Smooth muscle cell (in vitro differentiated cells): ENCODE data around the gene EXOC7. TPM values are rescaled to one million over a fixed set of nuclear protein-coding genes. Genes with fewer than 3 reads are reported as not detected.
"Not testable (repeated sequence)": the region's sequence is repeated elsewhere in the genome, so short reads cannot be mapped to it uniquely, and the experiment has no call there.

ENCODE experiments used
- DNase-seq: peaks from one replicate; lab custom pipeline; 2025; ENCODE audit not compliant: unreplicated experiment; lab: John Stamatoyannopoulos, UW
- H2AFZ ChIP-seq: fragments of 200-600 bp; sonication (generic); 2 replicates; pipeline ENCODE4 v1.6.0; 2016; ENCODE audit warnings: antibody characterized with exemption, low read depth, mild to moderate bottlenecking
- H3F3A ChIP-seq: fragments of 200-600 bp; sonication (generic); 2 replicates; pipeline ENCODE4 v1.6.0; 2017; ENCODE audit warnings: antibody characterized with exemption, low read depth
- H3K27ac ChIP-seq: fragments of 200-600 bp; sonication (generic); 2 replicates; pipeline ENCODE4 v1.5.1; 2016; ENCODE audit warnings: low read depth, mild to moderate bottlenecking
- H3K27me3 ChIP-seq: fragments of 200-600 bp; sonication (generic); 2 replicates; pipeline ENCODE4 v1.6.1; 2016; ENCODE audit warnings: low read depth, mild to moderate bottlenecking
- H3K36me3 ChIP-seq: fragments of 200-600 bp; sonication (generic); 2 replicates; pipeline ENCODE4 v1.5.1; 2016; ENCODE audit warnings: low read depth
- H3K4me1 ChIP-seq: fragments of 200-600 bp; sonication (generic); 2 replicates; pipeline ENCODE4 v1.5.1; 2016; ENCODE audit warnings: low read depth
- H3K4me2 ChIP-seq: fragments of 200-600 bp; sonication (generic); 2 replicates; pipeline ENCODE4 v1.6.0; 2016; ENCODE audit warnings: mild to moderate bottlenecking
- H3K4me3 ChIP-seq: fragments of 200-600 bp; sonication (generic); 2 replicates; pipeline ENCODE4 v1.5.1; 2016; ENCODE audit warnings: mild to moderate bottlenecking
- H3K79me2 ChIP-seq: fragments of 200-600 bp; sonication (generic); 2 replicates; pipeline ENCODE4 v1.6.0; 2016; ENCODE audit warnings: low read depth, mild to moderate bottlenecking
- H3K9ac ChIP-seq: fragments of 200-600 bp; sonication (generic); 2 replicates; pipeline ENCODE4 v1.6.0; 2016; ENCODE audit warnings: low read depth
- H3K9me3 ChIP-seq: fragments of 200-600 bp; sonication (generic); replicated peaks from 2 replicates; pipeline ENCODE4 v1.5.1; 2016; ENCODE audit warnings: low read depth
- H4K20me1 ChIP-seq: fragments of 200-600 bp; sonication (generic); 2 replicates; pipeline ENCODE4 v1.6.0; 2016; ENCODE audit warnings: low read depth
- WGBS: methylation state at CpG from one replicate; pipeline ENCODE4 v1.1.7; 2016; ENCODE audit warnings: low lambda C conversion rate; 5-methylcytosine and 5-hydroxymethylcytosine counted together
- polyA plus RNA-seq: library from polyadenylated mRNA; unstranded; fragments of >200 nt; fragmentation: Nextera tagmentation; extraction: Ambion mirVana; gene quantifications from 2 replicates; pipeline ENCODE4 v1.2.1, GENCODE V29; 2016
- total RNA-seq: library from RNA; depleted of rRNA; stranded (reverse); fragments of >200 nt; gene quantifications from 2 replicates; pipeline ENCODE4 v1.2.3, GENCODE V29; 2014
- TF ChIP-seq, protein P1 (sequence below): fragments of 200-600 bp; sonication (generic); IDR thresholded peaks from 2 replicates; pipeline ENCODE4 v1.5.1; 2017; ENCODE audit warnings: borderline replicate concordance, mild to moderate bottlenecking, antibody characterized with exemption; ENCODE audit not compliant: insufficient read depth, poor library complexity, severe bottlenecking

The EXOC7 gene
- total and polyA plus RNA-seq, 2 experiments from 2014 or later: 59.1 to 70.3 TPM

DNA sequence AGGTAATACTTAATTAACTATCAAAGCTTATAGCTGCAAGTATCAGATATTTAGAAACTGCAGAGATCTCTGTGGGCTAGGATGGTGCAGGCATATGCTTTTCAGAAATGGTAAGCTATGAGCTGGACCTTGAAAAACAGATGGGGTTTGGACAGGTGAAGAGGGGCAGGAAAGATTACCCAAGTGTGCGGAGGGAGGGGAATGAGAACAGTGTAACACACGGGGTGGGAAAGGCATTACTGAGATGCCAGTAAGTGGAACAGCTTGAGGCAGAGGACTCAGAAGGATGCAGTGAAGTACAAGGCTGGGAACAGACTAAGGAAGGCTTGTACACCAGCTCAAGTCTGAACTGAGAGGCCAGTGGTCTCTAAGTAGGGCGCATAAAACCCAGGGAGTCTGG lies 54.3 kb downstream of the EXOC7 start:
- DNase-seq: no peak
- no peaks in the 10 kb centered on the region for H3K9me3 ChIP-seq
- peaks cover 6% of the 10 kb centered on the region for H3K4me1 ChIP-seq
- no peak overlapping the region for H3K27ac ChIP-seq
- no peak overlapping the region for H3K4me2 ChIP-seq
- 82% methylated on average over 3 of the region's 3 CpGs for WGBS
- H2AFZ ChIP-seq: no peak overlapping the region
- peaks cover 5% of the 10 kb centered on the region for H3F3A ChIP-seq
- peaks cover 8% of the 10 kb centered on the region for H3K36me3 ChIP-seq
- peaks cover 74% of the 10 kb centered on the region for H4K20me1 ChIP-seq
- H3K4me3 ChIP-seq: no peak overlapping the region
- H3K79me2 ChIP-seq: peaks cover 18% of the 10 kb centered on the region
- TF ChIP-seq, protein P1, sequence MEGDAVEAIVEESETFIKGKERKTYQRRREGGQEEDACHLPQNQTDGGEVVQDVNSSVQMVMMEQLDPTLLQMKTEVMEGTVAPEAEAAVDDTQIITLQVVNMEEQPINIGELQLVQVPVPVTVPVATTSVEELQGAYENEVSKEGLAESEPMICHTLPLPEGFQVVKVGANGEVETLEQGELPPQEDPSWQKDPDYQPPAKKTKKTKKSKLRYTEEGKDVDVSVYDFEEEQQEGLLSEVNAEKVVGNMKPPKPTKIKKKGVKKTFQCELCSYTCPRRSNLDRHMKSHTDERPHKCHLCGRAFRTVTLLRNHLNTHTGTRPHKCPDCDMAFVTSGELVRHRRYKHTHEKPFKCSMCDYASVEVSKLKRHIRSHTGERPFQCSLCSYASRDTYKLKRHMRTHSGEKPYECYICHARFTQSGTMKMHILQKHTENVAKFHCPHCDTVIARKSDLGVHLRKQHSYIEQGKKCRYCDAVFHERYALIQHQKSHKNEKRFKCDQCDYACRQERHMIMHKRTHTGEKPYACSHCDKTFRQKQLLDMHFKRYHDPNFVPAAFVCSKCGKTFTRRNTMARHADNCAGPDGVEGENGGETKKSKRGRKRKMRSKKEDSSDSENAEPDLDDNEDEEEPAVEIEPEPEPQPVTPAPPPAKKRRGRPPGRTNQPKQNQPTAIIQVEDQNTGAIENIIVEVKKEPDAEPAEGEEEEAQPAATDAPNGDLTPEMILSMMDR: no peak
- H3K9ac ChIP-seq: no peak overlapping the region
- no peaks in the 10 kb centered on the region for H3K27me3 ChIP-seq

- Histone ChIP-seq H4K20me1 (peaks cover 73% of the 10 kb centered on the region), H3K79me2 (peaks cover 18% of the 10 kb centered on the region), H3K4me2 (no peak overlapping the region), H3K27me3 (no peaks in the 10 kb centered on the region), H3K9ac (no peak overlapping the region), H3K36me3 (peaks cover 8% of the 10 kb centered on the region), H3K9me3 (no peaks in the 10 kb centered on the region), H3K4me1 (peaks cover 4% of the 10 kb centered on the region), H3K4me3 (no peak overlapping the region), H3K27ac (no peak overlapping the region), H2AFZ (no peak overlapping the region), H3F3A (peaks cover under 1% of the 10 kb centered on the region)
- WGBS: 86% methylated on average over 9 of the region's 9 CpGs
- TF ChIP-seq, protein P1: no peak
- DNase-seq: no peak
These were observed 54.9 kb downstream of the EXOC7 start for GRCh38 chr17:76048711-76049110.

DNA sequence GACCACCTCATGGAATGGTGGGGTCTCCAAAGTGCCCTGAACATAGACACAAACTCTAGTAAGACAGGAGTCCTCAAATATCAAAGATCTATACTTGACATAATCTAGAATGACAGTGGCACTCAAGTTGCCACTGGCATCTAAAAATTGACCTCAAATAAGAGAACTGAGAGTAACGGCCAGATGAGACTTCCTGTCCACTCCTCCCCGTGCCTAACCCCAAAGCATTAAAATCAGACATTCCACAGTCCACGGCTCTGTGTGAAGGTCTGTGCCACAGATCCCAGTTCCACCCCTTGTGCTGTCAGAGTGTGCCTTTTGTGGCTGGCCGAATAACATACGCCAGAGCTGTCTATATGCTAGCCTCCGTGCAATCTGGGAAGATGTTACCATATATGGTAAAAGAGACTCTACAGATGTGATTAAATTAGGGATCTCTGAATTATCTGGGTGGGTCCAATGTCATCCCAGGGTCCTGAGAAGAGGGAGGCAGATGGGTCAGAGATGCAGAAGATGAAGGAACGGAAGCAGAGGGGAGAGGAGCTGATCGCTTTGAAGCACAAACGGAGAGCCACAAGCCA lies 55.5 kb downstream of the EXOC7 start:
- Histone ChIP-seq H3F3A (no peaks in the 10 kb centered on the region), H3K4me1 (peaks cover 4% of the 10 kb centered on the region), H3K79me2 (peaks cover 18% of the 10 kb centered on the region), H3K9ac (no peak overlapping the region), H3K36me3 (peaks cover 8% of the 10 kb centered on the region), H3K27ac (no peak overlapping the region), H3K4me2 (no peak overlapping the region), H3K4me3 (no peak overlapping the region), H3K9me3 (no peaks in the 10 kb centered on the region), H4K20me1 (peaks cover 71% of the 10 kb centered on the region), H2AFZ (no peak overlapping the region), H3K27me3 (no peaks in the 10 kb centered on the region)
- WGBS: 92% methylated on average over 9 of the region's 9 CpGs
- no peak for DNase-seq
- TF ChIP-seq, protein P1: no peak

DNA sequence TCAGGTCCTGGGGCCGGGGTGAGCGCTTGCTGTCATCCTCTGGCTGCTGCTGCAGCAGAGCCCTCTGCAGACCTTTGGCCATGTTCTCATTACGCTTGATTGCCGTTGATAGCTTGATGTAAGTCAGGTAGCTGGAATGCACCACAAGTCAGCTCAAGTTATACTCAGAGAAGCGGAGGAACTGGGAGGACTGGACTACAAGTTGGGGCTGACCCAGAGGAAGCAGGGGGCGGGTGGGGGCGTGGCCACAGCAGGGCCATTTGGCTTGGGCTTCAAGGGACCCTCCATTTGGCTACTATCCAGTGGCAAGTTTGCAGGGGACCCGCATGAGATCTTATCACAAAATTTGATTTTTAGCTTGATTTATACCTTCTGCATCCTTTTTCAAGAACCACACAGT lies 57.5 kb downstream of the EXOC7 start:
- Histone ChIP-seq H3K27me3 (no peaks in the 10 kb centered on the region), H3K79me2 (peaks cover 3% of the 10 kb centered on the region), H3K4me1 (peaks cover 4% of the 10 kb centered on the region), H3K4me3 (no peak overlapping the region), H3K9ac (no peak overlapping the region), H2AFZ (no peak overlapping the region), H3K4me2 (no peak overlapping the region), H3F3A (no peaks in the 10 kb centered on the region), H4K20me1 (peaks cover 62% of the 10 kb centered on the region), H3K9me3 (no peaks in the 10 kb centered on the region), H3K36me3 (peaks cover 8% of the 10 kb centered on the region), H3K27ac (no peak overlapping the region)
- 91% methylated on average over 8 of the region's 8 CpGs for WGBS
- TF ChIP-seq, protein P1: no peak
- no peak for DNase-seq

DNA sequence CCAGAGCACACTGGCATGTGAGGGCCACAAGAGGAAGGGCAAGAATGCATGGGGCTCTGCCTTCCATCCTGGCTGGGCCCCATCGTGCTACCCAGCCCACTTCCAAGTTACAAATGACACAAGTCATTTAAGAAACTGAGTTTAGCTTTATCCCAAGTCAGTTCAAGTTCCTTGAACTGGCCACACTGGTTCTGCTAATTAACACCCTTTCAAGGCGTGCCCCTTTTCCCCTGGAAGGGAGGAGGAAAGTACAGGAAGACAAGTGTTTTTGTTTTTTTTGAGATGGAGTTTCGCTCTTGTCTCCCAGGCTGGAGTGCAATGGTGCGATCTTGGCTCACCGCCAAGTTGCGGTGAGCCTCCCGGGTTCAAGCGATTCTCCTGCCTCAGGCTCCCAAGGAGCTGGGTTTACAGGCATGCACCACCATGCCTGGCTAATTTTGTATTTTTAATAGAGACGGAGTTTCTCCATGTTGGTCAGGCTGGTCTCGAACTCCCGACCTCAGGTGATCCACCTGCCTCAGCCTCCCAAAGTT lies 59.0 kb downstream of the EXOC7 start:
- H3K27ac ChIP-seq, H2AFZ ChIP-seq, H3K9ac ChIP-seq, DNase-seq, H3K4me1 ChIP-seq, H3K36me3 ChIP-seq, H3K9me3 ChIP-seq, H3K27me3 ChIP-seq, H3K4me3 ChIP-seq, H3F3A ChIP-seq, H3K79me2 ChIP-seq, H3K4me2 ChIP-seq: not testable (repeated sequence)
- peaks cover 55% of the 10 kb centered on the region for H4K20me1 ChIP-seq
- WGBS: 94% methylated on average over 11 of the region's 11 CpGs
